ENCODE data around the gene ACBD6. TPM values are rescaled to one million over a fixed set of nuclear protein-coding genes. Genes with fewer than 3 reads are reported as not detected.

ACBD6 gene
- total and polyA plus RNA-seq, 4 donors: 8.3 to 17.3 (median 14.0) TPM

GRCh38 chr1:180525715-180526039, 23.3 kb upstream of the ACBD6 start:
- no peaks in the 10 kb centered on the region for H3K27me3 ChIP-seq (ENCODE audit: control insufficient read depth in 4 of 4, insufficient read depth in 4 of 4, low read length in 3 of 4)
- H3K9me3 ChIP-seq (ENCODE audit: control insufficient read depth in 4 of 4, low read length in 3 of 4): no peaks in the 10 kb centered on the region
- 53% methylated on average over 2 of the region's 2 CpGs for WGBS
- H3K36me3 ChIP-seq (ENCODE audit: control insufficient read depth in 4 of 4, insufficient read depth in 3 of 4, low read depth in 1 of 4, low read length in 3 of 4): no peaks in the 10 kb centered on the region
- H3K4me1 ChIP-seq (ENCODE audit: control insufficient read depth in 4 of 4, insufficient read depth in 4 of 4, low read length in 3 of 4): peaks cover 0 to 7% (median 5%) of the 10 kb centered on the region in 4 donors
- TF ChIP-seq RXRA (IDR thresholded peaks at IDR 0.05): no peak
- no peak for TF ChIP-seq REST (IDR thresholded peaks at IDR 0.05)
- TF ChIP-seq ATF3 (IDR thresholded peaks at IDR 0.05): no peak
- no peak for TF ChIP-seq HNF4G (IDR thresholded peaks at IDR 0.05)
- no peak for TF ChIP-seq RAD21 (IDR thresholded peaks at IDR 0.05)
- no peak for TF ChIP-seq MAX (IDR thresholded peaks at IDR 0.05)
- TF ChIP-seq FOXA1 (IDR thresholded peaks at IDR 0.05): no peak
- no peak for TF ChIP-seq EGR1 (IDR thresholded peaks at IDR 0.05; ENCODE audit: low read depth in 2 of 2)
- TF ChIP-seq SP1 (IDR thresholded peaks at IDR 0.05): no peak
- TF ChIP-seq FOXA2 (IDR thresholded peaks at IDR 0.05): no peak
- no peak for TF ChIP-seq ZBTB33 (IDR thresholded peaks at IDR 0.05)
- no peak overlapping the region for H3K27ac ChIP-seq (ENCODE audit: low read depth in 1 of 2, low read length in 2 of 2)
- H3K9ac ChIP-seq (ENCODE audit: low read depth in 1 of 2, low read length in 2 of 2): no peak overlapping the region
- no peak overlapping the region for H3K4me3 ChIP-seq (ENCODE audit: low read depth in 1 of 3, low read length in 3 of 3)
- no peak for DNase-seq (ENCODE audit: low spot score)

- WGBS: 76% methylated on average over 7 of the region's 7 CpGs
- TF ChIP-seq TAF1 (conservative IDR thresholded peaks at IDR 0.05) (no peak), MAX (IDR thresholded peaks at IDR 0.05) (no peak), JUND (IDR thresholded peaks at IDR 0.05) (no peak), ATF3 (IDR thresholded peaks at IDR 0.05) (no peak), YY1 (IDR thresholded peaks at IDR 0.05) (no peak), RXRA (IDR thresholded peaks at IDR 0.05) (no peak), FOXA1 (IDR thresholded peaks at IDR 0.05) (no peak)
- Histone ChIP-seq H3K9ac (ENCODE audit: low read depth in 1 of 2, low read length in 2 of 2) (no peak overlapping the region), H3K36me3 (ENCODE audit: control insufficient read depth in 4 of 4, insufficient read depth in 3 of 4, low read depth in 1 of 4, low read length in 3 of 4) (no peaks in the 10 kb centered on the region), H3K27me3 (ENCODE audit: control insufficient read depth in 4 of 4, insufficient read depth in 4 of 4, low read length in 3 of 4) (no peaks in the 10 kb centered on the region), H3K27ac (ENCODE audit: low read depth in 1 of 2, low read length in 2 of 2) (no peak overlapping the region), H3K4me3 (ENCODE audit: low read depth in 1 of 3, low read length in 3 of 3) (no peak overlapping the region), H3K4me1 (ENCODE audit: control insufficient read depth in 4 of 4, insufficient read depth in 4 of 4, low read length in 3 of 4) (peaks cover 0 to 7% (median 5%) of the 10 kb centered on the region in 4 donors), H3K9me3 (ENCODE audit: control insufficient read depth in 4 of 4, low read length in 3 of 4) (no peaks in the 10 kb centered on the region)
- DNase-seq (ENCODE audit: low spot score): no peak
Observed at GRCh38 chr1:180524915-180525714, 22.7 kb upstream of the ACBD6 start.

All from liver (tissue), 9 donors.